B cell (primary cell): Measurements from ENCODE around the gene GDF11.

Experiments
- CTCF ChIP-seq: fragments of 200-600 bp; IDR thresholded peaks from one replicate; pipeline ENCODE4 v1.8.0; 2022; ENCODE audit warnings: antibody characterized with exemption, mild to moderate bottlenecking
- EZH2 ChIP-seq: IDR thresholded peaks from 2 replicates; pipeline ENCODE4 v1.6.1; 2012; ENCODE audit warnings: borderline replicate concordance, low read depth, mild to moderate bottlenecking, moderate library complexity, low read length; ENCODE audit not compliant: insufficient read depth, poor library complexity, severe bottlenecking

GRCh38 chr12:55742719-55743405 lies at the start of gene GDF11:
- TF ChIP-seq CTCF (no peak), EZH2 (no peak)
